HEK293T (cell line): Measurements from ENCODE around the gene SURF4.

Experiments used
- BHLHE40 ChIP-seq: fragments of 450-650 bp; IDR thresholded peaks from 2 replicates; pipeline ENCODE4 v1.6.1; 2016; ENCODE audit warnings: mild to moderate bottlenecking, moderate library complexity, borderline replicate concordance
- FOXA1 ChIP-seq: fragments of 450-650 bp; IDR thresholded peaks from 2 replicates; pipeline ENCODE4 v1.6.1; 2016; ENCODE audit warnings: mild to moderate bottlenecking
- FOXM1 ChIP-seq: fragments of 450-650 bp; IDR thresholded peaks from 2 replicates; pipeline ENCODE4 v1.6.1; 2017; ENCODE audit warnings: mild to moderate bottlenecking, borderline replicate concordance
- L3MBTL2 ChIP-seq: fragments of 450-650 bp; conservative IDR thresholded peaks from 2 replicates; pipeline ENCODE4 v1.6.1; 2016; ENCODE audit warnings: mild to moderate bottlenecking
- NFRKB ChIP-seq: fragments of 450-650 bp; IDR thresholded peaks from 2 replicates; pipeline ENCODE4 v1.6.1; 2016; ENCODE audit warnings: mild to moderate bottlenecking, moderate library complexity
- SP1 ChIP-seq: fragments of 450-650 bp; IDR thresholded peaks from 2 replicates; pipeline ENCODE4 v1.6.1; 2017
- SUZ12 ChIP-seq: fragments of 450-650 bp; IDR thresholded peaks from 2 replicates; pipeline ENCODE4 v1.6.1; 2016; ENCODE audit warnings: mild to moderate bottlenecking
- TARDBP ChIP-seq: fragments of 450-650 bp; IDR thresholded peaks from 2 replicates; pipeline ENCODE4 v1.6.1; 2016
- ZNF384 ChIP-seq: fragments of 450-650 bp; IDR thresholded peaks from 2 replicates; pipeline ENCODE4 v1.6.1; 2016

DNA sequence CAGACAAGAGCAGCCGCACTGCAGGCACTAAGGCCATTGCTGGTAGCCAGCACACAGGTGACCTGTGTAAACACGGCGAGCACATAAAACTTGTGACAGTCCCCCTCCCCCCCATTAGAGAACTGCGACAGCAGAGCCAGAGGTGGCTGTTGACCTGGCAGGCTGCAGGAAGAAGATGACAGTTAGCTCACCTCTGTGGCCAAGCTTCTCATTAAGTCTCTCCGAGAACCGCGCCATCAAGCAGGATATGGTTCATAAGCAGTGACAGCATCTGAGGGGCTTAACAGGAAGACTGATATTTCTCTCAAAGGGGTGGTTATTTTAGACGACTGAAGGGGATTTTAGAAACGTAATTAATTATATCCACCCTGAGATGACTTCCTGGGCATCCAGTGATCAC, 5.2 kb downstream of the SURF4 start:
- TF ChIP-seq SP1 (no peak), NFRKB (no peak), L3MBTL2 (no peak), SUZ12 (no peak), TARDBP (no peak), ZNF384 (no peak), FOXA1 (no peak), BHLHE40 (no peak), FOXM1 (no peak)
